Neural cell (in vitro differentiated cells): ENCODE results near the gene SOX4. TPM values are rescaled to one million over a fixed set of nuclear protein-coding genes. Genes with fewer than 3 reads are reported as not detected.

ENCODE experiments used
- H2AFZ ChIP-seq: fragments of 200-600, 300-800 bp; sonication (generic), shearing (Covaris generic); 2 replicates; pipeline ENCODE4 v1.6.0; 2014; ENCODE audit warnings: low read depth, mild to moderate bottlenecking, antibody characterized with exemption, low read length, moderate library complexity
- H3F3A ChIP-seq: fragments of 200-600 bp; shearing (Covaris generic); 2 replicates; pipeline ENCODE4 v1.6.1; 2016; ENCODE audit warnings: mild to moderate bottlenecking, moderate library complexity, mixed read lengths, antibody characterized with exemption, low read length; ENCODE audit not compliant: insufficient read depth, poor library complexity, severe bottlenecking
- H3K27ac ChIP-seq: fragments of 200-600, 300-800 bp; sonication (generic), shearing (Covaris generic); 2 replicates; pipeline ENCODE4 v1.5.1; 2014; ENCODE audit warnings: mild to moderate bottlenecking, low read length, moderate library complexity
- H3K27me3 ChIP-seq: fragments of 300-800, 200-600 bp; sonication (generic), shearing (Covaris generic); 2 replicates; pipeline ENCODE4 v1.6.0; 2014; ENCODE audit warnings: mild to moderate bottlenecking, low read depth, low read length, moderate library complexity; ENCODE audit not compliant: insufficient read depth
- H3K36me3 ChIP-seq: fragments of 300-800, 200-600 bp; sonication (generic), shearing (Covaris generic); 2 replicates; pipeline ENCODE4 v1.5.1; 2014; ENCODE audit warnings: mild to moderate bottlenecking, antibody characterized with exemption, low read length, moderate library complexity; ENCODE audit not compliant: insufficient read depth
- H3K4me2 ChIP-seq: fragments of 300-800, 200-600 bp; sonication (generic), shearing (Covaris generic); 2 replicates; pipeline ENCODE4 v1.6.0; 2014; ENCODE audit warnings: mild to moderate bottlenecking, low read length
- H3K4me3 ChIP-seq: fragments of 300-800, 200-600 bp; sonication (generic), shearing (Covaris generic); 2 replicates; pipeline ENCODE4 v1.5.1; 2014; ENCODE audit warnings: mild to moderate bottlenecking, low read length, moderate library complexity
- H3K79me2 ChIP-seq: fragments of 200-600 bp; shearing (Covaris generic); replicated peaks from 2 replicates; pipeline ENCODE4 v1.6.0; 2014; ENCODE audit warnings: mild to moderate bottlenecking, low read length, moderate library complexity; ENCODE audit not compliant: insufficient read depth
- H3K9ac ChIP-seq: fragments of 300-800, 200-600 bp; sonication (generic), shearing (Covaris generic); 2 replicates; pipeline ENCODE4 v1.6.1; 2016; ENCODE audit warnings: mild to moderate bottlenecking, low read length, mixed read lengths
- H3K9me2 ChIP-seq: fragments of 200-600 bp; shearing (Covaris generic); 2 replicates; pipeline ENCODE4 v1.6.1; 2016; ENCODE audit warnings: mild to moderate bottlenecking, low read length, mixed read lengths; ENCODE audit not compliant: insufficient read depth
- H3K9me3 ChIP-seq: fragments of 200-600, 300-800 bp; sonication (generic), shearing (Covaris generic); 2 replicates; pipeline ENCODE4 v1.6.1; 2016; ENCODE audit warnings: mild to moderate bottlenecking, mixed run types, low read length, moderate library complexity, mixed read lengths
- H4K20me1 ChIP-seq: fragments of 200-600 bp; shearing (Covaris generic); 2 replicates; pipeline ENCODE4 v1.6.1; 2016; ENCODE audit warnings: mild to moderate bottlenecking, mixed run types; ENCODE audit not compliant: insufficient read depth
- EP300 ChIP-seq: fragments of 450-650 bp; conservative IDR thresholded peaks from 2 replicates; pipeline ENCODE4 v1.6.1; 2014; ENCODE audit warnings: antibody characterized with exemption, mild to moderate bottlenecking, moderate library complexity; ENCODE audit not compliant: poor library complexity, severe bottlenecking
- EZH2 ChIP-seq: fragments of 200-600, 300-800 bp; shearing (Covaris generic), sonication (generic); IDR thresholded peaks from 2 replicates; pipeline ENCODE4 v1.6.1; 2014; ENCODE audit warnings: antibody characterized with exemption, low read length, borderline replicate concordance, mild to moderate bottlenecking; ENCODE audit not compliant: insufficient read depth, poor library complexity, severe bottlenecking
- MXI1 ChIP-seq: fragments of 450-650 bp; conservative IDR thresholded peaks from 2 replicates; pipeline ENCODE4 v1.6.1; 2014; ENCODE audit warnings: antibody characterized with exemption, mild to moderate bottlenecking; ENCODE audit not compliant: poor library complexity, severe bottlenecking
- POLR2AphosphoS5 ChIP-seq: IDR thresholded peaks from 2 replicates; pipeline ENCODE4 v1.6.1; 2012
- RAD21 ChIP-seq: fragments of 450-650 bp; conservative IDR thresholded peaks from 2 replicates; pipeline ENCODE4 v1.6.1; 2014; ENCODE audit warnings: antibody characterized with exemption, mild to moderate bottlenecking, moderate library complexity
- REST ChIP-seq: IDR thresholded peaks from 2 replicates; pipeline ENCODE4 v1.6.1; 2012; ENCODE audit warnings: borderline replicate concordance
- SMC3 ChIP-seq: fragments of 450-650 bp; conservative IDR thresholded peaks from 2 replicates; pipeline ENCODE4 v1.6.1; 2014; ENCODE audit warnings: antibody characterized with exemption, mild to moderate bottlenecking, moderate library complexity; ENCODE audit not compliant: poor library complexity
- TAF1 ChIP-seq: IDR thresholded peaks from 2 replicates; pipeline ENCODE4 v1.6.1; 2012; ENCODE audit warnings: low read depth
- polyA plus RNA-seq: library from polyadenylated mRNA; depleted of rRNA; stranded (reverse); fragments of >200 nt; gene quantifications from 2 replicates; pipeline ENCODE4 v1.2.3, GENCODE V29; 2014
- TF ChIP-seq, protein P1 (sequence below): fragments of 450-650 bp; IDR thresholded peaks from 2 replicates; pipeline ENCODE4 v1.5.1; 2014; ENCODE audit warnings: antibody characterized with exemption, mild to moderate bottlenecking, moderate library complexity; ENCODE audit not compliant: poor library complexity, severe bottlenecking

The SOX4 gene
- polyA plus RNA-seq, 1 donor from 2014 or later, result 394 TPM

GRCh38 chr6:21613809-21614208, 20.3 kb downstream of the SOX4 start:
- Histone ChIP-seq H3K9ac (no peak overlapping the region), H3K27me3 (no peaks in the 10 kb centered on the region), H4K20me1 (no peaks in the 10 kb centered on the region), H3K4me3 (no peak overlapping the region), H3K9me2 (no peaks in the 10 kb centered on the region), H3K27ac (no peak overlapping the region), H3K9me3 (no peaks in the 10 kb centered on the region), H3K36me3 (no peaks in the 10 kb centered on the region), H2AFZ (no peak overlapping the region), H3K4me2 (no peak overlapping the region), H3F3A (no peaks in the 10 kb centered on the region), H3K79me2 (no peaks in the 10 kb centered on the region)
- TF ChIP-seq REST, result no peak
- TF ChIP-seq EZH2, result no peak
- TF ChIP-seq MXI1, result no peak
- TF ChIP-seq, protein P1, sequence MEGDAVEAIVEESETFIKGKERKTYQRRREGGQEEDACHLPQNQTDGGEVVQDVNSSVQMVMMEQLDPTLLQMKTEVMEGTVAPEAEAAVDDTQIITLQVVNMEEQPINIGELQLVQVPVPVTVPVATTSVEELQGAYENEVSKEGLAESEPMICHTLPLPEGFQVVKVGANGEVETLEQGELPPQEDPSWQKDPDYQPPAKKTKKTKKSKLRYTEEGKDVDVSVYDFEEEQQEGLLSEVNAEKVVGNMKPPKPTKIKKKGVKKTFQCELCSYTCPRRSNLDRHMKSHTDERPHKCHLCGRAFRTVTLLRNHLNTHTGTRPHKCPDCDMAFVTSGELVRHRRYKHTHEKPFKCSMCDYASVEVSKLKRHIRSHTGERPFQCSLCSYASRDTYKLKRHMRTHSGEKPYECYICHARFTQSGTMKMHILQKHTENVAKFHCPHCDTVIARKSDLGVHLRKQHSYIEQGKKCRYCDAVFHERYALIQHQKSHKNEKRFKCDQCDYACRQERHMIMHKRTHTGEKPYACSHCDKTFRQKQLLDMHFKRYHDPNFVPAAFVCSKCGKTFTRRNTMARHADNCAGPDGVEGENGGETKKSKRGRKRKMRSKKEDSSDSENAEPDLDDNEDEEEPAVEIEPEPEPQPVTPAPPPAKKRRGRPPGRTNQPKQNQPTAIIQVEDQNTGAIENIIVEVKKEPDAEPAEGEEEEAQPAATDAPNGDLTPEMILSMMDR, result no peak
- TF ChIP-seq SMC3, result no peak
- TF ChIP-seq POLR2AphosphoS5, result no peak
- no peak for TF ChIP-seq RAD21
- no peak for TF ChIP-seq TAF1

DNA sequence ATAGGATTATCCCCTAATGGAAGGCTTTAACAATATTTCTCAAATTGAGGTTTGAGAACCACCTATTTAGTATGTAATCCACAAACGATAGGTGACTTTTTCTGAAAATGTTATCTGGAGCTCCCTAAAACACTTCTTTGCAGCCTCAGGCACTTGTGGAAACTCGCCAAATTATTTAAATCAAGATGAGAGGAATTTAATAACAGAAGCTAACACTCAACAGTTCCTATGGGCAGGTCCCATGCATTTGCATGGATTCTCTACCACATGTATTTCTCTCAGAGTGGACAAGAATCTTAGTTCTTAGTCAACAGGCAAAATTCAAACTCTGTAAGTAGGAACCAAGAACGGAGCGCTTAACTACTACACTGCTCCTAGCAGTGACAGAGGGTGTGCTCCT, 20.7 kb downstream of the SOX4 start:
- no peaks in the 10 kb centered on the region for H3F3A ChIP-seq
- TF ChIP-seq POLR2AphosphoS5, result no peak
- TF ChIP-seq EP300, result no peak
- no peak for TF ChIP-seq TAF1
- TF ChIP-seq EZH2, result no peak
- TF ChIP-seq REST, result no peak
- TF ChIP-seq RAD21, result no peak
- no peak for TF ChIP-seq SMC3
- TF ChIP-seq, protein P1, result no peak
- TF ChIP-seq MXI1, result no peak
- H4K20me1 ChIP-seq, result no peaks in the 10 kb centered on the region
- H3K4me3 ChIP-seq, result no peak overlapping the region
- no peak overlapping the region for H2AFZ ChIP-seq
- H3K36me3 ChIP-seq, result no peaks in the 10 kb centered on the region
- no peaks in the 10 kb centered on the region for H3K9me2 ChIP-seq
- H3K9me3 ChIP-seq, result no peaks in the 10 kb centered on the region
- H3K4me2 ChIP-seq, result no peak overlapping the region
- no peak overlapping the region for H3K27ac ChIP-seq
- H3K9ac ChIP-seq, result no peak overlapping the region
- no peaks in the 10 kb centered on the region for H3K27me3 ChIP-seq
- no peaks in the 10 kb centered on the region for H3K79me2 ChIP-seq
